Nasal cavity respiratory epithelium epithelial cell of viscerocranial mucosa (primary cell): Measurements from ENCODE around the gene PSORS1C1. TPM values are rescaled to one million over a fixed set of nuclear protein-coding genes. Genes with fewer than 3 reads are reported as not detected.

Experiments
- total RNA-seq: library from RNA; depleted of rRNA; stranded (reverse); fragments of >200 nt; gene quantifications from 2 replicates; pipeline ENCODE4 v1.2.3, GENCODE V29; 2014

Gene PSORS1C1
- total RNA-seq: 1.7 and 6.0 TPM in 2 replicates

GRCh38 chr6:31114541-31114878 lies at the start of gene PSORS1C1:
TSS of gene PSORS1C1 (plus strand) at chr6:31114800. CDS start at chr6:31129633, 14,833 bp downstream.

GRCh38 chr6:31112478-31112877 lies 2.1 kb upstream of the PSORS1C1 start, which contains the start of gene C6orf15:
TSS of gene C6orf15 (minus strand) at chr6:31112575. CDS start at chr6:31112555, 20 bp downstream.

GRCh38 chr6:31120151-31120915 lies 5.7 kb downstream of the PSORS1C1 start, which contains the start of gene CDSN:
TSS of gene CDSN (minus strand) at chr6:31120446. CDS start at chr6:31120419, 27 bp downstream.

GRCh38 chr6:31138982-31139381 lies 24.4 kb downstream of the PSORS1C1 start, which contains the start of gene PSORS1C2:
TSS of gene PSORS1C2 (minus strand) at chr6:31139066. CDS start at chr6:31139026, 40 bp downstream.

GRCh38 chr6:31157513-31158139 lies 43.0 kb downstream of the PSORS1C1 start, which contains the start of gene CCHCR1:
TSS of gene CCHCR1 (minus strand) at chr6:31157802. CDS start at chr6:31157600, 202 bp downstream.

GRCh38 chr6:31158140-31158862 lies 43.7 kb downstream of the PSORS1C1 start, which contains the start of gene TCF19:
TSS of gene TCF19 (plus strand) at chr6:31158589. CDS start at chr6:31159470, 881 bp downstream.

GRCh38 chr6:31170600-31170881 lies 55.9 kb downstream of the PSORS1C1 start, which contains the start of gene POU5F1:
TSS of gene POU5F1 (minus strand) at chr6:31170682. CDS start at chr6:31170620, 62 bp downstream.

Other genes with a start within 250 kb of the PSORS1C1 start
- gene DDR1, start 230.3 kb upstream of the PSORS1C1 start, total RNA-seq: 101 and 486 TPM in 2 replicates
- 6.5 and 15.9 TPM in 2 replicates for gene GTF2H4, start 206.6 kb upstream of the PSORS1C1 start, total RNA-seq
- gene VARS2, start 200.6 kb upstream of the PSORS1C1 start, total RNA-seq: 20.9 and 25.3 TPM in 2 replicates
- not detected in 2 replicates for gene SFTA2, start 182.6 kb upstream of the PSORS1C1 start, total RNA-seq
- not detected in 2 replicates for gene MUCL3, start 173.8 kb upstream of the PSORS1C1 start, total RNA-seq
- gene MUC21, start 131.1 kb upstream of the PSORS1C1 start, total RNA-seq: 0.78 TPM in 1 of 2 replicates, not detected in the other
- gene MUC22, start 104.3 kb upstream of the PSORS1C1 start, total RNA-seq: under 0.01 TPM in 1 of 2 replicates, not detected in the other
- 0.34 TPM in 1 of 2 replicates, not detected in the other for gene C6orf15, start 2.2 kb upstream of the PSORS1C1 start, total RNA-seq
- gene CDSN, start 5.6 kb downstream of the PSORS1C1 start, total RNA-seq: under 0.01 and 10.9 TPM in 2 replicates
- not detected in 2 replicates for gene PSORS1C2, start 24.3 kb downstream of the PSORS1C1 start, total RNA-seq
- 12.5 and 15.0 TPM in 2 replicates for gene CCHCR1, start 43.0 kb downstream of the PSORS1C1 start, total RNA-seq
- gene TCF19, start 43.8 kb downstream of the PSORS1C1 start, total RNA-seq: 1.7 and 2.1 TPM in 2 replicates
- gene POU5F1, start 55.9 kb downstream of the PSORS1C1 start, total RNA-seq: 0.50 and 0.68 TPM in 2 replicates
- 77.9 and 406 TPM in 2 replicates for gene HLA-C, start 157.3 kb downstream of the PSORS1C1 start, total RNA-seq
- gene HLA-B, start 242.4 kb downstream of the PSORS1C1 start, total RNA-seq: 42.4 and 230 TPM in 2 replicates